IMR-90 (cell line): ENCODE data around the gene ABHD17A. TPM values are rescaled to one million over a fixed set of nuclear protein-coding genes. Genes with fewer than 3 reads are reported as not detected.

Experiments
- ATAC-seq: fragments of 200-7000 bp; cut with Tn5 transposase; 2 replicates; pipeline ENCODE4 v1.9.1; 2020; ENCODE audit warnings: low read depth, mild to moderate bottlenecking, moderate library complexity
- BruUV-seq: library from RNA; stranded (reverse); fragments of 400-500 nt; replicated peaks from 2 replicates; lab custom pipeline; 2021; lab: Mats Ljungman, UMichigan
- CTCF ChIA-PET: fragments of 300-600 bp; formaldehyde crosslinking; extraction: SDS; loops from one replicate; lab custom pipeline; 2021; ENCODE audit warnings: antibody characterized with exemption; lab: Yijun Ruan, JAX
- POLR2A ChIA-PET: fragments of 300-600 bp; sonication (Branson Sonifier 250); formaldehyde crosslinking; loops from one replicate; lab custom pipeline; 2022; ENCODE audit warnings: antibody characterized with exemption; ENCODE audit not compliant: unreplicated experiment; lab: Charles Lee
- DNase-seq: peaks from one replicate; pipeline ENCODE4 v3.0.0; 2013
- H2AFZ ChIP-seq: replicated peaks from 2 replicates; pipeline ENCODE3; 2013; ENCODE audit warnings: low read length, mild to moderate bottlenecking; ENCODE audit not compliant: poor library complexity
- H2AK5ac ChIP-seq: 2 replicates; pipeline ENCODE4 v1.6.1; 2013; ENCODE audit warnings: low read depth, low read length, inconsistent platforms
- H2AK9ac ChIP-seq: replicated peaks from 2 replicates; pipeline ENCODE3; 2013; ENCODE audit warnings: mild to moderate bottlenecking, low read depth, low read length, moderate library complexity; ENCODE audit not compliant: poor library complexity
- H2BK120ac ChIP-seq: 2 replicates; pipeline ENCODE4 v1.6.1; 2013; ENCODE audit warnings: low read depth, low read length, inconsistent platforms
- H2BK15ac ChIP-seq: 3 replicates; pipeline ENCODE4 v1.6.1; 2013; ENCODE audit warnings: low read depth, low read length, inconsistent platforms
- H2BK20ac ChIP-seq: 2 replicates; pipeline ENCODE4 v1.6.1; 2013; ENCODE audit warnings: low read depth, mild to moderate bottlenecking, inconsistent platforms, low read length, moderate library complexity
- H2BK5ac ChIP-seq: 2 replicates; pipeline ENCODE4 v1.6.1; 2013; ENCODE audit warnings: mild to moderate bottlenecking, low read depth, low read length, inconsistent platforms; ENCODE audit not compliant: poor library complexity, severe bottlenecking
- H3K14ac ChIP-seq: replicated peaks from 2 replicates; pipeline ENCODE4 v1.6.1; 2013; ENCODE audit warnings: low read depth, low read length, inconsistent platforms
- H3K18ac ChIP-seq: 2 replicates; pipeline ENCODE4 v1.6.1; 2013; ENCODE audit warnings: low read depth, low read length, control low read depth
- H3K23ac ChIP-seq: 2 replicates; pipeline ENCODE4 v1.6.1; 2013; ENCODE audit warnings: low read depth, low read length, inconsistent platforms
- H3K27ac ChIP-seq: 2 replicates; pipeline ENCODE4 v1.5.1; 2013; ENCODE audit warnings: mild to moderate bottlenecking, control low read depth, low read length; ENCODE audit not compliant: insufficient read depth
- H3K27me3 ChIP-seq: 2 replicates; pipeline ENCODE4 v1.6.1; 2013; ENCODE audit warnings: low read length; ENCODE audit not compliant: control insufficient read depth, insufficient read depth
- H3K36me3 ChIP-seq: 2 replicates; pipeline ENCODE4 v1.6.1; 2013; ENCODE audit warnings: low read length, mixed read lengths; ENCODE audit not compliant: control insufficient read depth, insufficient read depth
- H3K4ac ChIP-seq: 2 replicates; pipeline ENCODE4 v1.6.1; 2013; ENCODE audit warnings: low read depth, low read length, inconsistent platforms
- H3K4me1 ChIP-seq: 2 replicates; pipeline ENCODE4 v1.6.1; 2013; ENCODE audit warnings: low read length, mixed read lengths; ENCODE audit not compliant: control insufficient read depth, insufficient read depth
- H3K4me2 ChIP-seq: 2 replicates; pipeline ENCODE4 v1.6.1; 2013; ENCODE audit warnings: low read depth, mild to moderate bottlenecking, control low read depth, low read length, moderate library complexity
- H3K4me3 ChIP-seq: 2 replicates; pipeline ENCODE4 v1.5.1; 2013; ENCODE audit warnings: low read depth, mild to moderate bottlenecking, control low read depth, low read length, moderate library complexity; ENCODE audit not compliant: insufficient read depth
- H3K56ac ChIP-seq: 2 replicates; pipeline ENCODE4 v1.6.1; 2013; ENCODE audit warnings: low read length, inconsistent platforms; ENCODE audit not compliant: insufficient read depth; ENCODE audit errors: extremely low read depth
- H3K79me1 ChIP-seq, 2 experiments: 2 replicates each; pipeline ENCODE4 v1.6.1; 2013; ENCODE audit warnings: low read length in 2 of 2, inconsistent platforms in 1 of 2, low read depth in 1 of 2
- H3K9ac ChIP-seq: 2 replicates; pipeline ENCODE4 v1.6.1; 2013; ENCODE audit warnings: low read depth, low read length, control low read depth
- H3K9me1 ChIP-seq: 2 replicates; pipeline ENCODE4 v1.6.1; 2013; ENCODE audit warnings: low read length, inconsistent platforms; ENCODE audit not compliant: insufficient read depth
- H3K9me3 ChIP-seq: 2 replicates; pipeline ENCODE4 v1.6.1; 2013; ENCODE audit warnings: low read length; ENCODE audit not compliant: control insufficient read depth, insufficient read depth
- H4K20me1 ChIP-seq: 2 replicates; pipeline ENCODE4 v1.6.1; 2013; ENCODE audit warnings: low read length, inconsistent platforms; ENCODE audit not compliant: insufficient read depth
- H4K5ac ChIP-seq: 2 replicates; pipeline ENCODE4 v1.6.1; 2013; ENCODE audit warnings: mild to moderate bottlenecking, low read depth, low read length, control low read depth
- H4K8ac ChIP-seq, 2 experiments: 2 replicates each; pipeline ENCODE4 v1.6.1; 2013; ENCODE audit warnings: low read depth in 2 of 2, low read length in 2 of 2, control low read depth in 1 of 2, inconsistent platforms in 1 of 2
- H4K91ac ChIP-seq: 2 replicates; pipeline ENCODE4 v1.6.1; 2013; ENCODE audit warnings: low read depth, low read length, inconsistent platforms; ENCODE audit not compliant: insufficient read depth
- BHLHE40 ChIP-seq: fragments of 150-350 bp; IDR thresholded peaks from 2 replicates; pipeline ENCODE4 v1.6.1; 2016; ENCODE audit warnings: mild to moderate bottlenecking, low read depth, low read length
- CEBPB ChIP-seq: IDR thresholded peaks from 2 replicates; pipeline ENCODE4 v1.6.1; 2012; ENCODE audit warnings: low read depth, low read length, improper control_type of control experiment
- CTCF ChIP-seq: conservative IDR thresholded peaks from 2 replicates; pipeline ENCODE4 v1.5.1; 2012; ENCODE audit warnings: mild to moderate bottlenecking, low read depth, low read length, improper control_type of control experiment
- FOS ChIP-seq: fragments of 150-350 bp; IDR thresholded peaks from 2 replicates; pipeline ENCODE4 v1.6.1; 2016; ENCODE audit warnings: low read depth, low read length
- MAZ ChIP-seq: IDR thresholded peaks from 2 replicates; pipeline ENCODE4 v1.6.1; 2012; ENCODE audit warnings: low read depth, mild to moderate bottlenecking, low read length, improper control_type of control experiment, moderate library complexity, borderline replicate concordance
- MXI1 ChIP-seq: IDR thresholded peaks from 2 replicates; pipeline ENCODE4 v1.6.1; 2012; ENCODE audit warnings: low read depth, mild to moderate bottlenecking, low read length, moderate library complexity, borderline replicate concordance
- NFE2L2 ChIP-seq: fragments of 150-350 bp; IDR thresholded peaks from 2 replicates; pipeline ENCODE4 v1.6.1; 2016; ENCODE audit warnings: low read depth, mild to moderate bottlenecking, low read length
- POLR2A ChIP-seq: IDR thresholded peaks from 2 replicates; pipeline ENCODE4 v1.6.1; 2012; ENCODE audit warnings: mild to moderate bottlenecking, low read depth, low read length
- RAD21 ChIP-seq: IDR thresholded peaks from 2 replicates; pipeline ENCODE4 v1.6.1; 2012; ENCODE audit warnings: low read length, improper control_type of control experiment
- RCOR1 ChIP-seq: IDR thresholded peaks from 2 replicates; pipeline ENCODE4 v1.6.1; 2012; ENCODE audit warnings: mild to moderate bottlenecking, low read length, improper control_type of control experiment; ENCODE audit not compliant: insufficient replicate concordance
- SMC3 ChIP-seq: fragments of 150-350 bp; IDR thresholded peaks from 2 replicates; pipeline ENCODE4 v1.6.1; 2016; ENCODE audit warnings: low read depth, mild to moderate bottlenecking, antibody characterized with exemption, low read length, moderate library complexity
- USF2 ChIP-seq: fragments of 150-350 bp; IDR thresholded peaks from 2 replicates; pipeline ENCODE4 v1.6.1; 2017; ENCODE audit warnings: mild to moderate bottlenecking, antibody characterized with exemption, low read length, low read depth
- WGBS, 2 experiments: methylation state at CpG; one replicate each; pipeline versions ENCODE4 v1.1.5 to v1.1.7; 2013; ENCODE audit warnings: missing lambda C conversion rate in 2 of 2; ENCODE audit not compliant: insufficient read length in 1 of 2; ENCODE audit errors: extremely low coverage in 2 of 2; 5-methylcytosine and 5-hydroxymethylcytosine counted together
- dilution Hi-C: fragments of 300-500 bp; cut with HindIII; formaldehyde crosslinking; loops from one replicate; pipeline ENCODE4 v1.14.3; 2018; ENCODE audit warnings: low sequenced_read_pairs; ENCODE audit not compliant: unreplicated experiment
- in situ Hi-C: fragments of 300-500 bp; cut with MboI; formaldehyde crosslinking; loops from 3 replicates; pipeline ENCODE4 v1.14.3; 2019; ENCODE audit warnings: low sequenced_read_pairs, inconsistent platforms, mixed read lengths
- intact Hi-C: fragments of 100-400 bp; cut with micrococcal nuclease; formaldehyde crosslinking; loops from 2 replicates; pipeline ENCODE4 v1.10.0; 2022
- polyA plus RNA-seq, 3 experiments: library from polyadenylated mRNA; depleted of rRNA; stranded (reverse); fragments of >200 nt; gene quantifications; 2 replicates each; pipeline ENCODE4 v1.2.3, GENCODE V29; 2012; ENCODE audit warnings: low replicate concordance in 1 of 3
- total RNA-seq: library from RNA; depleted of rRNA; stranded (reverse); fragments of >200 nt; gene quantifications from 2 replicates; pipeline ENCODE4 v1.2.3, GENCODE V29; 2012
- TF ChIP-seq, protein P1 (sequence below): fragments of 150-350 bp; IDR thresholded peaks from 2 replicates; pipeline ENCODE4 v1.6.1; 2016; ENCODE audit warnings: low read depth, mild to moderate bottlenecking, low read length, moderate library complexity, borderline replicate concordance

ABHD17A gene
- total and polyA plus RNA-seq, 2 of the 4 experiments (the other 2 are of a cell fraction): 37.8 to 76.2 TPM

- in situ Hi-C loops: no loop called here
- peak overlapping the region; percentile 19 for H3K9ac ChIP-seq
- peak overlapping the region; percentile 94; the same call in 1 of the 2 replicates for H3K4me2 ChIP-seq
- no peak for ATAC-seq
- H3K4me1 ChIP-seq: peaks cover 58% of the 10 kb centered on the region
- dilution Hi-C loops: no loop called here
- ChIA-PET CTCF (no interaction called here), POLR2A (interaction anchor here (0.6 kb wide), 1 partner anchor 1418 kb away, joined by 4 read pairs; no protein-coding TSS in a partner anchor)
- peaks cover 8 to 89% of the 10 kb centered on the region in 2 experiments; a peak in 3 of 4 replicates for H3K79me1 ChIP-seq
- H2AK9ac ChIP-seq: peak overlapping the region; percentile 99
- H2AK5ac ChIP-seq: peak overlapping the region; percentile 70; the same call in 1 of the 2 replicates
- H3K27me3 ChIP-seq: no peaks in the 10 kb centered on the region
- H3K9me1 ChIP-seq: peaks cover 7% of the 10 kb centered on the region; the same call in 1 of the 2 replicates
- H3K27ac ChIP-seq: peak overlapping the region; percentile 84
- H4K5ac ChIP-seq: no peak overlapping the region; the same call in 1 of the 2 replicates
- peak overlapping the region; percentile 71 for H2BK5ac ChIP-seq
- no peak overlapping the region; the same call in 1 of the 2 replicates for H3K4me3 ChIP-seq
- H2BK120ac ChIP-seq: no peak overlapping the region
- peak overlapping the region; percentile 92 for H2AFZ ChIP-seq
- H3K14ac ChIP-seq: no peak overlapping the region
- H4K20me1 ChIP-seq: peaks cover 85% of the 10 kb centered on the region
- H3K23ac ChIP-seq: no peak overlapping the region
- intact Hi-C loops: no loop called here
- no peak for DNase-seq
- BruUV-seq: no TSS peak
- no peak overlapping the region for H3K18ac ChIP-seq
- no peaks in the 10 kb centered on the region for H3K9me3 ChIP-seq
- no peak overlapping the region for H2BK20ac ChIP-seq
- no peaks in the 10 kb centered on the region for H3K36me3 ChIP-seq
- TF ChIP-seq FOS (no peak), MXI1 (no peak), CEBPB (no peak), CTCF (no peak), BHLHE40 (no peak), RAD21 (no peak), RCOR1 (no peak), POLR2A (no peak), USF2 (no peak), NFE2L2 (no peak), MAZ (no peak), SMC3 (no peak)
- TF ChIP-seq, protein P1, sequence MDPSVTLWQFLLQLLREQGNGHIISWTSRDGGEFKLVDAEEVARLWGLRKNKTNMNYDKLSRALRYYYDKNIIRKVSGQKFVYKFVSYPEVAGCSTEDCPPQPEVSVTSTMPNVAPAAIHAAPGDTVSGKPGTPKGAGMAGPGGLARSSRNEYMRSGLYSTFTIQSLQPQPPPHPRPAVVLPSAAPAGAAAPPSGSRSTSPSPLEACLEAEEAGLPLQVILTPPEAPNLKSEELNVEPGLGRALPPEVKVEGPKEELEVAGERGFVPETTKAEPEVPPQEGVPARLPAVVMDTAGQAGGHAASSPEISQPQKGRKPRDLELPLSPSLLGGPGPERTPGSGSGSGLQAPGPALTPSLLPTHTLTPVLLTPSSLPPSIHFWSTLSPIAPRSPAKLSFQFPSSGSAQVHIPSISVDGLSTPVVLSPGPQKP: no peak
- peak overlapping the region; percentile 32; the same call in 1 of the 2 replicates for H4K91ac ChIP-seq
- peak overlapping the region; percentile 33 for H3K4ac ChIP-seq
- H4K8ac ChIP-seq: peak overlapping the region; percentile 84 to 88; a peak in 2 of 4 replicates
- 79% methylated on average over 7 of the region's 16 CpGs; no CpG with 5 or more reads in 1 of the 2 experiments for WGBS, 2 experiments
- H3K56ac ChIP-seq: peak overlapping the region; percentile 22; the same call in 1 of the 2 replicates
- H2BK15ac ChIP-seq: no peak overlapping the region
Measured at GRCh38 chr19:1857648-1858326, 27.5 kb downstream of the ABHD17A start.
